Activated naive CD8-positive, alpha-beta T cell (primary cell): Measurements from ENCODE around the gene INF2.

Source experiments
- H3K27ac Mint-ChIP-seq: one replicate; pipeline ENCODE4 v1.8.0; 2021; ENCODE audit warnings: mixed read lengths
- H3K27me3 Mint-ChIP-seq: one replicate; pipeline ENCODE4 v1.8.0; 2021; ENCODE audit warnings: mixed read lengths
- H3K36me3 Mint-ChIP-seq: one replicate; pipeline ENCODE4 v1.8.0; 2021; ENCODE audit warnings: mixed read lengths
- H3K4me1 Mint-ChIP-seq: one replicate; pipeline ENCODE4 v1.8.0; 2021; ENCODE audit warnings: low read depth, mixed read lengths
- H3K4me3 Mint-ChIP-seq: one replicate; pipeline ENCODE4 v1.8.0; 2021; ENCODE audit warnings: mild to moderate bottlenecking, mixed read lengths
- H3K9me3 Mint-ChIP-seq: one replicate; pipeline ENCODE4 v1.8.0; 2021; ENCODE audit warnings: low read depth, mixed read lengths

Gene INF2

DNA sequence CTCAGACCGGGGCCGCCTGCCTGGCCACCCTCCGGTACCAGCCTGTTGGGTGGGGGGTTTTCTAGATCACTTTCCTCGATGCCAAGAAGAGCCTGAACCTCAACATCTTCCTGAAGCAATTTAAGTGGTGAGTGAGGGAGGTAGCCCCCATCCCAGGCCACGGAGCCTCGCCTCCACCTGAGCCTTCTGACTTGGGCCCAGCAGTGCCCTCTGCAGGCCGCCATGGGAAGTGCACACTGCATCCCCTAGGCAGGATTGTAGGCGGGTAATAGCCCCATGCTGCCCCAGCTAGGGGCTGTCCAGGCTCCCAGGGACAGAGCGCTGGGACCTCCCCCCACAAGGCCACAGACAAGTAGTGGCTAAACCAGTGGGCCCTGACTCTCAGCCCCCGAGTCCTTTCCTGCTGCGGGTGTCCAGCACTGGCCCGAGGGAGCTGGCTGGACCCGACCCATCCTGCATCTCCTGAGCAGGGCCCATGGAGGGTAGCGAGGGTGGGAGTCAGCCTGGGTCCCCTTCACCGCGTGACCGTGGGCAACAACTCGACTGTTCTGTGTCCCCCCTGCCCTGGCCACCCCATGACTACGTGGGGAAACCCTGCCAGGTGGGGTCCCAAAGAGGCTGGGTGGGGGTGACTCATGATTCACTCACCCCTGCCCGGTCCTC, 19.3 kb downstream of the INF2 start:
- H3K27me3 Mint-ChIP-seq = no peaks in the 10 kb centered on the region
- H3K36me3 Mint-ChIP-seq = no peaks in the 10 kb centered on the region
- H3K4me1 Mint-ChIP-seq = peaks cover 1% of the 10 kb centered on the region
- no peaks in the 10 kb centered on the region for H3K9me3 Mint-ChIP-seq
- H3K4me3 Mint-ChIP-seq = no peak overlapping the region
- H3K27ac Mint-ChIP-seq = no peak overlapping the region

GRCh38 chr14:104709387-104710039, 20.1 kb downstream of the INF2 start:
- peaks cover 1% of the 10 kb centered on the region for H3K4me1 Mint-ChIP-seq
- no peaks in the 10 kb centered on the region for H3K27me3 Mint-ChIP-seq
- H3K4me3 Mint-ChIP-seq = no peak overlapping the region
- no peaks in the 10 kb centered on the region for H3K9me3 Mint-ChIP-seq
- H3K36me3 Mint-ChIP-seq = no peaks in the 10 kb centered on the region
- H3K27ac Mint-ChIP-seq = no peak overlapping the region

DNA sequence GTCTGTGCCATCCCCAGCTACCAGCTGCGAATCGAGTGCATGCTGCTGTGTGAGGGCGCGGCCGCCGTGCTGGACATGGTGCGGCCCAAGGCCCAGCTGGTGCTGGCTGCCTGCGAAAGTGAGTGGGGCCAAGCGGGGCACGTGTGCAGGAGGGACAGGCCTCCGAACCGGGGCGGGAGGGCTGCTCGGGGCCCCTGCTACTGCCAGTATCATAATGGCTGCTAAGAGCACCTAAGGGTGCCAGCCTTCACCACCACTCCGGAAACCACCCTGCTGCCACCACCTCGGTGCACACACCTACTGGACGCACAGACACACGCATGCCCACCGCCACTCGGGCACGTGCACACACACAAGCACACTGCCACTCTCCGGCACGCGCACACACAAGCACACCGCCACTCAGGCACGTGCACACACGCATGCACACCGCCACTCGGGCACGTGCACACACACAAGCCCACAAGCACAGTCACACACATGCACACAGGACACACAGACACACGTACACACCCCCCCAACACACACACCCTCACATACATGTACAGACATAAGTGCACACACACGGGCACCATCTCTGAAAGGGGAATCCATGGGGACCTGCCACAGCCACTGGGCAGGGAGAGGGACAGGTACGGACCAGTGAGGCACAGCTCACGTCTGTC, 20.8 kb downstream of the INF2 start:
- Mint-ChIP-seq H3K4me1 (peaks cover 1% of the 10 kb centered on the region), H3K9me3 (no peaks in the 10 kb centered on the region), H3K27ac (no peak overlapping the region), H3K4me3 (no peak overlapping the region), H3K36me3 (no peaks in the 10 kb centered on the region), H3K27me3 (no peaks in the 10 kb centered on the region)

GRCh38 chr14:104712881-104713734, 23.7 kb downstream of the INF2 start:
- H3K4me3 Mint-ChIP-seq = no peak overlapping the region
- H3K36me3 Mint-ChIP-seq = no peaks in the 10 kb centered on the region
- peaks cover 1% of the 10 kb centered on the region for H3K4me1 Mint-ChIP-seq
- H3K27me3 Mint-ChIP-seq = no peaks in the 10 kb centered on the region
- no peak overlapping the region for H3K27ac Mint-ChIP-seq
- no peaks in the 10 kb centered on the region for H3K9me3 Mint-ChIP-seq

GRCh38 chr14:104714066-104714465, 24.6 kb downstream of the INF2 start:
- no peaks in the 10 kb centered on the region for H3K27me3 Mint-ChIP-seq
- no peaks in the 10 kb centered on the region for H3K9me3 Mint-ChIP-seq
- no peaks in the 10 kb centered on the region for H3K4me1 Mint-ChIP-seq
- no peak overlapping the region for H3K27ac Mint-ChIP-seq
- H3K36me3 Mint-ChIP-seq = no peaks in the 10 kb centered on the region
- no peak overlapping the region for H3K4me3 Mint-ChIP-seq

- H3K36me3 Mint-ChIP-seq = no peaks in the 10 kb centered on the region
- H3K4me3 Mint-ChIP-seq = no peak overlapping the region
- H3K27me3 Mint-ChIP-seq = no peaks in the 10 kb centered on the region
- no peaks in the 10 kb centered on the region for H3K9me3 Mint-ChIP-seq
- H3K27ac Mint-ChIP-seq = no peak overlapping the region
- H3K4me1 Mint-ChIP-seq = no peaks in the 10 kb centered on the region
Observed at GRCh38 chr14:104714681-104715080, 25.3 kb downstream of the INF2 start.

DNA sequence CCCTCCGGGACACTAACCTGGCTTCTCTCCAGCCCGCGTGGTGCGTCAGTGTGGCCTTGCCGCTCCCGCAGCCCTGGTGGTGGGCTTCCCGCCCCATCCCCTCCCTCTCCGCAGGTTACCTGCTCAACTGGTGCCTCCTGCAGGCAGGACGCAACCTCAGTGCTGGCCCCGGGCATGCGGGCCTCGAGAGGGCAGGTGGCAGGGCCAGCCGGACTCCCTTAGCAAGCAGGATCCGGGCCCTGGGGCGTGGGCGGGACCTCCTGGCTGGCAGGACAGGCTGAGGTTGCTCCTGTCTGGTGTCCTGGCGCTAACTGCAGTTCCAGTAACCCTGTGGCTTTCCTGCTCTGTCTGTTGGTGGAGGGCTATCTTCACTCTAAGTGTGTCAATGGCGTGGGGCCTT, 26.0 kb downstream of the INF2 start:
- no peaks in the 10 kb centered on the region for H3K36me3 Mint-ChIP-seq

GRCh38 chr14:104715871-104716270, 26.5 kb downstream of the INF2 start:
- Mint-ChIP-seq H3K4me3 (no peak overlapping the region), H3K9me3 (no peaks in the 10 kb centered on the region), H3K27me3 (no peaks in the 10 kb centered on the region), H3K36me3 (no peaks in the 10 kb centered on the region), H3K27ac (no peak overlapping the region), H3K4me1 (no peaks in the 10 kb centered on the region)

More for the DNA sequence above, 26.0 kb downstream of the INF2 start:
- Mint-ChIP-seq H3K27me3 (no peaks in the 10 kb centered on the region), H3K9me3 (no peaks in the 10 kb centered on the region), H3K4me3 (no peak overlapping the region), H3K27ac (no peak overlapping the region), H3K4me1 (no peaks in the 10 kb centered on the region)

GRCh38 chr14:104717137-104717536, 27.7 kb downstream of the INF2 start:
- H3K4me3 Mint-ChIP-seq = no peak overlapping the region

DNA sequence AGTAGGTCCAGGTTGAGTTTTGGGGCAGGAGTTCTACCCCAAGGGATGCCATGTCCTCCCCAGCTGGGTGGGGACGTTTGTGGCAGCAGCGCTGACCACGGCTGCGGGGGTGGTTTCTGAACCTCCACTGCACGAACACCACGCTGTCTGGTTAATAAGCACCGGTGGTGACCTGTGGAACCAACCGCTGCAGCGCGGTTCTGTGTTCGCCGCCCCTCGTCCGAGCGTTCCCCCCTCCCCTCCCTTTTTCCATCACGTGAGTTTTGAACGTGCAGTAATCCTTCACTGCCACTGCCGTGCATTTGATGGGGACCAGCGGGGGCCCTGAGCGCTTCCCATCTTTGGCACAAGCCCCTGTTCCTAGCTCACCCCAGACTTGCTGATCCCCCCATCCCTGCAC, 28.2 kb downstream of the INF2 start:
- Mint-ChIP-seq H3K9me3 (no peaks in the 10 kb centered on the region), H3K4me1 (no peaks in the 10 kb centered on the region), H3K27ac (no peak overlapping the region), H3K27me3 (no peaks in the 10 kb centered on the region), H3K4me3 (no peak overlapping the region), H3K36me3 (no peaks in the 10 kb centered on the region)

More at GRCh38 chr14:104717137-104717536, 27.7 kb downstream of the INF2 start:
- Mint-ChIP-seq H3K27ac (no peak overlapping the region), H3K36me3 (no peaks in the 10 kb centered on the region), H3K4me1 (no peaks in the 10 kb centered on the region), H3K9me3 (no peaks in the 10 kb centered on the region), H3K27me3 (no peaks in the 10 kb centered on the region)

DNA sequence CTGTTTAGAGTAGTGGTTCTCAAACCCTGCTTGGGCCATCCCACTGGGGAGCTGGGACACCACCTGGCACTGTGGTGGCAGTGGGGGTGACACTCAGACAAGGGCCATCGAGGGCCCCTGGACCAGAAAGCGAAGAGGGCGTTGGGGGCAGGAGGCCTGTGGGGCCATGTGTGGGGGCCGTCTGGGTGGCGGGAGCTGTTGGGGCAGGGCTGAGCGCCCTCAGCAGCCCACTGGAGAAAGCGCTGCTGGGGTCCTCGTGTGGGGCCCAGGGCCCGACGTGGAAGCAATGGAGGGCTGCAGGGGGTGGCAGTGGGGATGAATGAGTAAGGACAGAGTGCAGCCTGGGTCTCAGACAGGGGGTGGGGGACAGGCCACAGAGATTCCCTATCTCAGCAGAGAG, 28.7 kb downstream of the INF2 start:
- Mint-ChIP-seq H3K9me3 (no peaks in the 10 kb centered on the region), H3K4me1 (no peaks in the 10 kb centered on the region), H3K36me3 (no peaks in the 10 kb centered on the region), H3K27me3 (no peaks in the 10 kb centered on the region), H3K4me3 (no peak overlapping the region), H3K27ac (no peak overlapping the region)

- H3K27ac Mint-ChIP-seq = no peak overlapping the region
- H3K36me3 Mint-ChIP-seq = no peaks in the 10 kb centered on the region
- no peaks in the 10 kb centered on the region for H3K27me3 Mint-ChIP-seq
- H3K4me3 Mint-ChIP-seq = no peak overlapping the region
- H3K4me1 Mint-ChIP-seq = no peaks in the 10 kb centered on the region
- no peaks in the 10 kb centered on the region for H3K9me3 Mint-ChIP-seq
Observed at GRCh38 chr14:104718871-104719270, 29.5 kb downstream of the INF2 start.

GRCh38 chr14:104719343-104719742, 29.9 kb downstream of the INF2 start:
- no peaks in the 10 kb centered on the region for H3K27me3 Mint-ChIP-seq
- no peak overlapping the region for H3K27ac Mint-ChIP-seq
- no peaks in the 10 kb centered on the region for H3K4me1 Mint-ChIP-seq
- no peaks in the 10 kb centered on the region for H3K36me3 Mint-ChIP-seq
- no peak overlapping the region for H3K4me3 Mint-ChIP-seq
- no peaks in the 10 kb centered on the region for H3K9me3 Mint-ChIP-seq

GRCh38 chr14:104721505-104722431, 32.4 kb downstream of the INF2 start:
- Mint-ChIP-seq H3K9me3 (no peaks in the 10 kb centered on the region), H3K4me3 (no peak overlapping the region), H3K36me3 (no peaks in the 10 kb centered on the region), H3K27me3 (no peaks in the 10 kb centered on the region), H3K27ac (no peak overlapping the region), H3K4me1 (no peaks in the 10 kb centered on the region)
